Breast epithelium (tissue), 3 donors: ENCODE data around the gene TLX1.

Source experiments
- CTCF ChIP-seq, 3 donors: fragments of 450-650 bp; IDR thresholded peaks; one replicate each; pipeline ENCODE4 v1.5.1; 2016 to 2017; ENCODE audit warnings: antibody characterized with exemption in 3 of 3, mild to moderate bottlenecking in 3 of 3, moderate library complexity in 3 of 3
- POLR2A ChIP-seq: fragments of 450-650 bp; IDR thresholded peaks from one replicate; pipeline ENCODE4 v1.6.1; 2016; ENCODE audit warnings: antibody characterized with exemption, mild to moderate bottlenecking, moderate library complexity
- POLR2AphosphoS5 ChIP-seq, 3 donors: sonication (generic); formaldehyde crosslinking; IDR thresholded peaks; one replicate each; pipeline ENCODE4 v1.6.1; 2017; ENCODE audit warnings: antibody characterized with exemption in 3 of 3

GRCh38 chr10:101136007-101136707, 5.1 kb downstream of the TLX1 start:
- TF ChIP-seq CTCF (IDR thresholded peaks at IDR 0.05) (no peak), POLR2AphosphoS5 (IDR thresholded peaks at IDR 0.05) (no peak), POLR2A (no peak)
